ENCODE results near the gene ZC2HC1C.

- TF ChIP-seq CTCF (optimal IDR thresholded peaks at IDR 0.05 in 1 of 3, IDR thresholded peaks at IDR 0.05 in 1 of 3, conservative IDR thresholded peaks at IDR 0.05 in 1 of 3; ENCODE audit: extremely low read depth in 1 of 3, insufficient read depth in 2 of 3, low read length in 3 of 3) = no peak
- no peak for TF ChIP-seq EZH2 (IDR thresholded peaks at IDR 0.05; ENCODE audit: low read length)
These were observed 56.7 kb downstream of the ZC2HC1C start for GRCh38 chr14:75126121-75126544.
